H9 (cell line): ENCODE data around the gene MYO1D. TPM values are rescaled to one million over a fixed set of nuclear protein-coding genes. Genes with fewer than 3 reads are reported as not detected.

Experiments used
- DNase-seq: peaks from one replicate; pipeline ENCODE4 v3.0.0-alpha.2; 2017
- H2AFZ ChIP-seq: one replicate; pipeline ENCODE4 v1.6.1; 2013; ENCODE audit warnings: mild to moderate bottlenecking, low read length, control low read depth, moderate library complexity
- H2AK5ac ChIP-seq: 2 replicates; pipeline ENCODE4 v1.6.1; 2013; ENCODE audit warnings: low read length, control low read depth, mixed read lengths; ENCODE audit not compliant: insufficient read length
- H2BK120ac ChIP-seq: one replicate; pipeline ENCODE4 v1.6.1; 2013; ENCODE audit warnings: low read depth, mild to moderate bottlenecking, low read length, control low read depth, inconsistent platforms; ENCODE audit not compliant: poor library complexity, severe bottlenecking
- H2BK12ac ChIP-seq: 2 replicates; pipeline ENCODE4 v1.6.1; 2013; ENCODE audit warnings: low read length, control low read depth, mixed read lengths, low read depth; ENCODE audit not compliant: insufficient read length
- H2BK15ac ChIP-seq: 2 replicates; pipeline ENCODE4 v1.6.1; 2013; ENCODE audit warnings: low read depth, low read length, control low read depth
- H2BK20ac ChIP-seq: one replicate; pipeline ENCODE4 v1.6.1; 2013; ENCODE audit warnings: low read depth, mild to moderate bottlenecking, low read length, control low read depth, inconsistent platforms; ENCODE audit not compliant: poor library complexity, severe bottlenecking
- H2BK5ac ChIP-seq: 2 replicates; pipeline ENCODE4 v1.6.1; 2013; ENCODE audit warnings: low read length, control low read depth, mixed read lengths; ENCODE audit not compliant: insufficient read length
- H3K14ac ChIP-seq: 2 replicates; pipeline ENCODE4 v1.6.1; 2013; ENCODE audit warnings: low read length, control low read depth; ENCODE audit not compliant: insufficient read depth
- H3K18ac ChIP-seq: 2 replicates; pipeline ENCODE4 v1.6.1; 2013; ENCODE audit warnings: low read depth, mild to moderate bottlenecking, mixed read lengths, low read length, control low read depth; ENCODE audit not compliant: insufficient read length
- H3K23ac ChIP-seq: 2 replicates; pipeline ENCODE4 v1.6.1; 2013; ENCODE audit warnings: low read length, control low read depth, mixed read lengths, low read depth; ENCODE audit not compliant: insufficient read length
- H3K23me2 ChIP-seq: 2 replicates; pipeline ENCODE4 v1.6.1; 2013; ENCODE audit warnings: low read depth, mild to moderate bottlenecking, mixed read lengths, low read length, control low read depth; ENCODE audit not compliant: insufficient read length, poor library complexity, severe bottlenecking
- H3K27ac ChIP-seq: 2 replicates; pipeline ENCODE4 v1.5.1; 2013; ENCODE audit warnings: low read length, control low read depth, mixed read lengths, low read depth; ENCODE audit not compliant: insufficient read length
- H3K27me3 ChIP-seq: 2 replicates; pipeline ENCODE4 v1.6.1; 2013; ENCODE audit warnings: low read length, control low read depth, inconsistent platforms; ENCODE audit not compliant: insufficient read depth
- H3K4ac ChIP-seq: 2 replicates; pipeline ENCODE4 v1.6.1; 2013; ENCODE audit warnings: low read depth, mild to moderate bottlenecking, control low read depth, inconsistent platforms, low read length, moderate library complexity
- H3K4me1 ChIP-seq: 2 replicates; pipeline ENCODE4 v1.6.1; 2013; ENCODE audit warnings: low read length, control low read depth, inconsistent platforms; ENCODE audit not compliant: insufficient read depth
- H3K4me2 ChIP-seq: 2 replicates; pipeline ENCODE4 v1.6.1; 2013; ENCODE audit warnings: low read length, control low read depth, mixed read lengths; ENCODE audit not compliant: insufficient read length, insufficient read depth
- H3K56ac ChIP-seq: 2 replicates; pipeline ENCODE4 v1.6.1; 2013; ENCODE audit warnings: low read depth, mild to moderate bottlenecking, mixed read lengths, low read length, control low read depth; ENCODE audit not compliant: insufficient read length
- H3K79me1 ChIP-seq: 2 replicates; pipeline ENCODE4 v1.6.1; 2013; ENCODE audit warnings: low read depth, mild to moderate bottlenecking, moderate library complexity, low read length, control low read depth, inconsistent platforms; ENCODE audit not compliant: insufficient read depth, poor library complexity, severe bottlenecking
- H3K79me2 ChIP-seq: 2 replicates; pipeline ENCODE4 v1.6.1; 2013; ENCODE audit warnings: low read length, control low read depth, inconsistent platforms; ENCODE audit not compliant: insufficient read depth
- H3K9ac ChIP-seq: 2 replicates; pipeline ENCODE4 v1.6.1; 2013; ENCODE audit warnings: low read length, control low read depth, mixed read lengths; ENCODE audit not compliant: insufficient read length; ENCODE audit errors: extremely low read depth
- H3K9me3 ChIP-seq: one replicate; pipeline ENCODE4 v1.6.1; 2013; ENCODE audit warnings: low read depth, low read length, inconsistent platforms; ENCODE audit not compliant: control insufficient read depth
- H3T11ph ChIP-seq: one replicate; pipeline ENCODE4 v1.6.1; 2013; ENCODE audit warnings: mild to moderate bottlenecking, low read length, control low read depth, inconsistent platforms
- H4K20me1 ChIP-seq: one replicate; pipeline ENCODE4 v1.6.1; 2013; ENCODE audit not compliant: control insufficient read depth, insufficient read length, insufficient read depth
- H4K5ac ChIP-seq: 2 replicates; pipeline ENCODE4 v1.6.1; 2013; ENCODE audit warnings: low read depth, mild to moderate bottlenecking, mixed read lengths, low read length, control low read depth; ENCODE audit not compliant: insufficient read length
- H4K8ac ChIP-seq: replicated peaks from 2 replicates; pipeline ENCODE4 v1.6.1; 2013; ENCODE audit warnings: low read length, control low read depth, mixed read lengths, low read depth; ENCODE audit not compliant: insufficient read length
- H4K91ac ChIP-seq: 2 replicates; pipeline ENCODE4 v1.6.1; 2013; ENCODE audit warnings: low read depth, mild to moderate bottlenecking, moderate library complexity, mixed read lengths, low read length, control low read depth; ENCODE audit not compliant: insufficient read length
- H3K27ac Mint-ChIP-seq, 3 experiments: 2 replicates in 2 of 3; 3 replicates in 1 of 3; pipeline ENCODE4 v1.8.0; 2020 to 2021; ENCODE audit warnings: mixed read lengths in 3 of 3, mild to moderate bottlenecking in 1 of 3, moderate library complexity in 1 of 3
- H3K27me3 Mint-ChIP-seq: 2 replicates; pipeline ENCODE4 v1.8.0; 2021; ENCODE audit warnings: low read depth, mild to moderate bottlenecking, moderate library complexity, mixed read lengths
- H3K36me3 Mint-ChIP-seq, 3 experiments: 2 replicates in 2 of 3; 3 replicates in 1 of 3; pipeline ENCODE4 v1.8.0; 2020 to 2021; ENCODE audit warnings: low read depth in 3 of 3, mixed read lengths in 3 of 3; ENCODE audit not compliant: insufficient read depth in 1 of 3
- H3K4me1 Mint-ChIP-seq, 2 experiments: 2 replicates each; pipeline ENCODE4 v1.8.0; 2020; ENCODE audit warnings: mixed read lengths in 2 of 2
- H3K4me3 Mint-ChIP-seq, 2 experiments: 2 replicates in 1 of 2; 3 replicates in 1 of 2; pipeline ENCODE4 v1.8.0; 2020 to 2021; ENCODE audit warnings: mild to moderate bottlenecking in 2 of 2, mixed read lengths in 2 of 2, moderate library complexity in 1 of 2
- H3K9me3 Mint-ChIP-seq, 2 experiments: 2 replicates in 1 of 2; 3 replicates in 1 of 2; pipeline ENCODE4 v1.8.0; 2020; ENCODE audit warnings: mild to moderate bottlenecking in 2 of 2, mixed read lengths in 2 of 2, moderate library complexity in 1 of 2
- CTCF ChIP-seq: fragments of 200-600 bp; sonication (generic); conservative IDR thresholded peaks from 3 replicates; pipeline ENCODE4 v1.8.0; 2021; ENCODE audit warnings: antibody characterized with exemption, mild to moderate bottlenecking
- WGBS: extraction: QIAGEN DNeasy Blood & Tissue Kit; methylation state at CpG from one replicate; pipeline ENCODE4 v1.1.7; 2013; ENCODE audit warnings: missing lambda C conversion rate, low lambda C conversion rate, mixed read lengths; ENCODE audit not compliant: insufficient read length; ENCODE audit errors: extremely low coverage; 5-methylcytosine and 5-hydroxymethylcytosine counted together
- total RNA-seq: library from RNA; stranded (reverse); gene quantifications from 2 replicates; pipeline ENCODE4 v1.2.1, GENCODE V29; 2021

The MYO1D gene
- total RNA-seq, 1 experiment from 2014 or later = 19.0 TPM

- Histone ChIP-seq H2AK5ac (no peak overlapping the region), H3K56ac (no peak overlapping the region), H3K23ac (no peak overlapping the region), H2BK15ac (no peak overlapping the region), H4K8ac (no peak overlapping the region), H3K4me2 (no peak overlapping the region), H3K18ac (no peak overlapping the region), H4K91ac (no peak overlapping the region), H2BK20ac (peak overlapping the region; percentile 34), H3T11ph (no peak overlapping the region), H3K79me2 (no peaks in the 10 kb centered on the region), H3K4ac (no peak overlapping the region), H3K9me3 (no peaks in the 10 kb centered on the region), H2BK12ac (peak overlapping the region; percentile 82), H3K4me1 (peaks cover 22% of the 10 kb centered on the region; the same call in 1 of the 2 replicates), H3K27ac (no peak overlapping the region), H3K14ac (no peak overlapping the region), H2BK120ac (no peak overlapping the region), H4K20me1 (no peaks in the 10 kb centered on the region), H4K5ac (no peak overlapping the region), H3K79me1 (no peaks in the 10 kb centered on the region), H2BK5ac (no peak overlapping the region), H3K27me3 (no peaks in the 10 kb centered on the region), H3K9ac (no peak overlapping the region), H2AFZ (no peak overlapping the region), H3K23me2 (peaks cover 5% of the 10 kb centered on the region)
- peaks cover 59 to 67% of the 10 kb centered on the region in 2 experiments for H3K4me1 Mint-ChIP-seq
- no CpG with 5 or more reads among the region's 9 CpGs for WGBS
- no peaks in the 10 kb centered on the region for H3K9me3 Mint-ChIP-seq
- no peaks in the 10 kb centered on the region for H3K36me3 Mint-ChIP-seq
- H3K4me3 Mint-ChIP-seq = peak overlapping the region in 1 of 2 experiments; percentile 78; a peak in 1 of 5 replicates
- H3K27ac Mint-ChIP-seq = peak overlapping the region in 1 of 3 experiments; percentile 8; a peak in 2 of 7 replicates
- TF ChIP-seq CTCF = no peak
- H3K27me3 Mint-ChIP-seq = peaks cover 10% of the 10 kb centered on the region
- no peak for DNase-seq
Measured at GRCh38 chr17:32520737-32521404, 356.1 kb downstream of the MYO1D start.
